Panc1 (cell line): ENCODE results near the gene LYSMD3.

Experiments used
- CTCF ChIP-seq: fragments of 450-650 bp; IDR thresholded peaks from 2 replicates; pipeline ENCODE4 v1.5.1; 2017; ENCODE audit warnings: mild to moderate bottlenecking
- SIN3A ChIP-seq: IDR thresholded peaks from 2 replicates; pipeline ENCODE4 v1.6.1; 2012; ENCODE audit warnings: low read depth, mild to moderate bottlenecking, low read length, moderate library complexity, borderline replicate concordance; ENCODE audit not compliant: insufficient read depth

GRCh38 chr5:90570034-90570433 lies 40.6 kb upstream of the LYSMD3 start:
- TF ChIP-seq CTCF = no peak
- no peak for TF ChIP-seq SIN3A
